NCI-H446 treated with DMSO at 0.1 percent for 48 hours (cell line): ENCODE data around the gene KCNH1.

Experiments used
- DNase-seq: peaks from one replicate; lab custom pipeline; 2025; lab: John Stamatoyannopoulos, UW

KCNH1 gene

GRCh38 chr1:210797422-210797821, 336.5 kb downstream of the KCNH1 start:
- DNase-seq, result no peak

DNA sequence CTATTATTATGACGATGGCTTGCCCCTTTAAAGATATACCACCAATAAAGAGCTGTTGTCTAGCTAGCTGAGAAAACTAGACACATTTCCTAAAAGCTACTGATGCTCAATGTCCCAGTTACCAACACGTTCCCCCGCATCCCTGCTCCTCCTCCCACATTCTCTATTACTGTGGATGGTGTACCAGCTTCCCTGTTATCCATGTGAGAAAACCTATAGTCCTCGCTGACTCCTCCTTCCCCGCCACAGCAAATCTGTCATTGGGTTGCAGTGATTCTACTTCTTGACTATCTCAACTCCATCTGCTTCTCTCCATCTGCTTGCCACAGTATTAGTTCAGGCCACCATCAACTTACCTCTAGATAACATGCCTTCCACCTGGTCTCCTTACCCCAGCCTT, 337.5 kb downstream of the KCNH1 start:
- DNase-seq, result no peak

- no peak for DNase-seq
These were observed 339.5 kb downstream of the KCNH1 start for GRCh38 chr1:210794445-210794844.

DNA sequence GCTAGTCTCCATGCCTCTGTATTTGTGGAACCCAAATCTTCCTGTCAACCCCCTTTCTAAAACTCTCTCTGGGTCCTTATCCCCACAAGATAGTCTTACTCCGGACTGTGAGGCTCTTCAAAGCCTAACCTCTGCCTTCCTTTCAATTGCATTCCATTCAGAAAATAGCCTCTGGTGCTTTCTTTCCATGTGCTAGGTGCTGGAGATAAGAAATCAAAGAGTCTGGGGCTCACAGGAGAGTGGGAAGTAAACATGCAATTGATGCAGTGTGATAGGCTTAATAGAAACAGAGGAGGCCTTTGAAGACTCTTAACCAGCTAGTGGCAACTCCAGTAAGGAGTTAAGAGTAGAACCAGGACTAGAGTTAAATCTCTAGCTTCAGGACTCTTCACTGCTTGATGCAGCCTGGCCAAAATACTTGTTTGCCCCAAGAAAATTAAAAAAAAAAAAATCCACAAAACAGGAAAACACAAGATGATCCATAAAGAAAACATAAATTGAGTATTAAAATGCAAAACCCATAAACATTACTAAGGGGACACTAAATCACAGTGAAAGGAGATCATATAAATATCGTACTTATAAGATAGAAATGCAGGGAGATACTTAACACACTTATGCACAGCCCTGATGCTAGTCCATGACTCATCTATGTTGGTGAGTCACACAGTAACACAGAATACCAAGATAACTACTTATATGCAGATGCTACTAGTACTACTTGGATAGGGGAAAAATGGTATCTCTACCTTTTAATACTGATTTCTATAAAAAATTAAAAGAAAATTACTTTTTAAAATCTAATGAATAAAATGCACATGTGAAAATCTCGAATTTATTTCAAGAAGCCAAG, 341.5 kb downstream of the KCNH1 start:
- DNase-seq, result no peak

- DNase-seq, result no peak
These were observed 343.8 kb downstream of the KCNH1 start for GRCh38 chr1:210790196-210790595.

- no peak for DNase-seq
These were observed 346.1 kb downstream of the KCNH1 start for GRCh38 chr1:210787800-210788199.

- no peak for DNase-seq
These were observed 347.4 kb downstream of the KCNH1 start for GRCh38 chr1:210786546-210786945.

GRCh38 chr1:210783925-210784324, 350.0 kb downstream of the KCNH1 start:
- no peak for DNase-seq

DNA sequence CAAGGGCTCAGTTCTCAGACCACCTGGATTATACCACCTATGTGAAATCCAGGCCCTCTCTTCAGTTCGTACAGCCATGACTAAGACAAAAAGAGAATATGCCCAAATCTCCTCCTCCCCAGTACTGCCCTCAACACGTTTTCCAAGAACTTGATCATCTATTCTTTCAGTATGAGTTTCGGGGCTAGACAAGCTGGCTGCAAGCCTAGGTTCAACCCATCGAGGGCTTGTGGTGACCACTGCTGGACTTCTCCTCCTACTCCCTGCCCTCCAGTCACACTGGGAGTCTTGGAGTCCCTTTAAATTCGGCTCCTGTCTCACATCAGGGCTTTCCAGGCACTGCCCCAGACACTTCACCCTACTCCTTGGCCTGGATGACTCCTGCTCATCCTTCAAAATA, 352.3 kb downstream of the KCNH1 start:
- no peak for DNase-seq

- no peak for DNase-seq
These were observed 354.7 kb downstream of the KCNH1 start for GRCh38 chr1:210779269-210779668.

DNA sequence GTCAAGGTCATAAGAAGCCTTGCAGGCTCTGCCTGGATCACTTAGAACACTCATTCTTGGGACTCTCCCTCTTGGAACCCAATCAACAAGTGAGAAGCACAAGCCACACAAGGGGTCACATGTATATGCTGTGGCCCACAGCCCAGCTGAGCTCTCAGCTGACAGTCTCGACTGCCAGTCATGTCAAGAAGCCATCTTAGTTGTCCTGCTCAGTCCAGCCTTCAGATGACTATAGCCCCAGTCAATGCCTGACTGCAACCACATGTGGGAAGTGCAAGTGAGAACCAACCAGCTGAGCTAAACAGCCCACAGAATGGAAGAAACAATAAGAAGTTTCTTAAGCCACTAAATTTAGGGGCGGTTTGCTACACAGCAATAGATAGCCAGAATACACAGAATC, 356.0 kb downstream of the KCNH1 start:
- DNase-seq, result no peak

DNA sequence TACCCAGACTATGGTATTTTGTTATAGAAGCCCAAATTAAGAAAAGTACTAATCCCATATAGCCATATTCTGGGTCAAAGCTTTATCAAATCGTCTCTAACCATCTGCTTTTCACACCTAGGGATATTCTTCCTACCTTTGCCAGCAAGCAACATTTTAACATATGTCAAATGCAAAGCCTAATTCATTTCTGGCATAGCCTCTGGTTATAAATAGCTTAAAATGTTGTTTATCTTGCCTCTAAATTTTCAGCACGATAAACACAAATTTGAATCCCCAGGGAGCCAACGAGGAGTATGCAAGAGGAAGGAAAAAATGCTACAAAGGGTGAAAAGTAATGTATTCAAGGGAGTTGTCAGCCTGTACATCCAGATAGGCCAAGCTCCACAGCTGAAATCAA, 357.2 kb downstream of the KCNH1 start:
- no peak for DNase-seq

- no peak for DNase-seq
These were observed 358.7 kb downstream of the KCNH1 start for GRCh38 chr1:210775289-210775688.

DNA sequence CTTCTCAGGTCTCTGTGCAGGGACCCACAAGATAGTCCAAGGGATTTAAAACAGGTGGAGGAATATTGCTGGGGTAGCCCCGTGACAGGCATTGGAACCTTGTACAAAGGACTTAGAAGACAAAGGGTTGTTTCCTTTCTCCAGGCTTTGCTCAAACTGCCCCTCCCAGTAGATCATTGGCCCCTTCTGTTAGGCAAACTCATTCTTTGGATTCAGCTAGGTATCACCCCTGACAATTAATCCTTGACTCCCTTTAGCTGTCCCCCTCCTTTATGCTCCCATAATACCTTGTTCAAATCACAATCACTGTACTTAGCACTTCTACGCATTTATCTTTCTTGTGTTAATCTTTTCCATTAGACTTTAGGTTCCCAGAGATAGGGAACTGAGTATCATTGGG, 360.5 kb downstream of the KCNH1 start:
- no peak for DNase-seq

- no peak for DNase-seq
These were observed 362.8 kb downstream of the KCNH1 start for GRCh38 chr1:210771131-210771530.

DNA sequence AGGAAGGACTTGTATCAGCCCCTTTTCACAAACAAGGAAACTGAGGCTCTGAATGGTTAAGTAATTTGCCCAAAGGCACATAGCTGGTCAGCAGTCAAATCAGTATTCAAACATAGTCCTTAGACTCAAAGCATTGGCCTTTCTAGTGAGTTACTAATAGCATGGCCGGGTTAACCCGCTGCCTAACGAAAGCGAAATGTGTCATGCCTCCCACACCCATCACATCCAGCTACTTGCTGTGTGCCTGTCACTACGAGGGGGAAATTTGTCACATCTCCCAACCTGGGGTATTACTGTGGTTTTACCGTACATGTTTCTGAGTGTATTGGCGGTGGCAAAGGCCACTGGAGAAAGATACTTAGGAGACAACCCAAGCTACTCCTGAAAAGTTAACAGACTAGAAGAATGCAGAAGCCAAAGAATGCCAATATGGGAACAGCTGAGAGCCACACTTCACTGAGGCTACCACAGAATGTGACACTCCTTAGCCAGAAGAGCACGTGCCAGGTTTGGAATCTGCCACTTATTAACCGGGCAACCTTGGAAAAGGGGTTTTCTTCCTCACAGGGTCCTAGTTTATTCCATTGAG, 363.5 kb downstream of the KCNH1 start:
- no peak for DNase-seq

DNA sequence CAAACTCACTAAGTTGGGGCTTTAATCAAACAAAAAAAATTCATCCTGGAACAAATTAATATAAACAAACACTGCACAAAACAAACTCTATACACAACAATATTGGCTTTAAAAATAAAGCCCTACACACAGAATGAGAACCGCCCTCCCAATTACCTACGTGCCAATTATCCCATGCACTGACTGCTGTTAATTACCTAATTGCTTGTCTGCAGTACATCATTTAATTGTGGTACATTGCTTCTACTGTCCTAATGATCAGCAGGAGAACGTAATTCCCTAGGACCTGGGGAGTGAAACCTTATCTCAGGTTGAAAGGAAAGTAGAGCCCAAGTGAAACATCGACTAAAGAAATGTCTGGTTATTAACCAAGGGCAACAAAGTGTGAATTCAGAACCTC, 364.5 kb downstream of the KCNH1 start:
- DNase-seq, result no peak

DNA sequence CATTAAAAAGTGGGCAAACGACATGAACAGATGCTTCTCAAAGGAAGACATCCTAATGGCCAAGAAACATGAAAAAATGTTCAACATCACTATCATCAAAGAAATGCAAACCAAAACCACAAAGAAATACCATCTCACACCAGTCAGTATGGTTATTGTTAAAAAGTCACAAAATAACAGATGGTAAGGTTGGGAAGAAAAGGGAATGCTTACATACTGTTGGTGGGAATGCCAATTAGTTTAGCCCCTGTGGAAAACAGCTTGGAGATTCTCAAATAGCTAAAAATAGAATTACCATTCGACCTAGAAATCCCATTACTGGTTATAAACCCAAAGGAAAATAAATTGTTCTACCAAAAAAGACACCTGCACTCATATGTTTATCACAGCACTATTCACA, 369.4 kb downstream of the KCNH1 start:
- DNase-seq, result no peak

DNA sequence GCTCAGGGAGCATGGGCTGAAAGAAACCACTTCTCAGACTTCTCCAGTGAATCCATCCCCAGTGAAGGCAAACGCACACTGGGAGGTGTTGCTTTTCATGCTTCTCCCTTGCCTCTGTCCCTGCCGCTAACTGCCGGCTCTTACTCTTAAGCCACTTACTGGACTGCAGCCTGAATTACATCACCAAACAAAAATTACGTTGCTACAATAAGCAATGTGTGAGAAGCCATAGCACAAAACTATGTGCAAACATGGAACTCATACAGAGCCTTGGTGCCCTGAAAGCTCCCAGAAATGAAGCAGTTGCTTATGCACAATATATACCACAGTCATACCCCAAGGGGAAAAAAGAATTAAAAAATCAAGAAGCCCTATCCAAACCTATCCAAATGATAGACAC, 375.2 kb downstream of the KCNH1 start:
- no peak for DNase-seq

DNA sequence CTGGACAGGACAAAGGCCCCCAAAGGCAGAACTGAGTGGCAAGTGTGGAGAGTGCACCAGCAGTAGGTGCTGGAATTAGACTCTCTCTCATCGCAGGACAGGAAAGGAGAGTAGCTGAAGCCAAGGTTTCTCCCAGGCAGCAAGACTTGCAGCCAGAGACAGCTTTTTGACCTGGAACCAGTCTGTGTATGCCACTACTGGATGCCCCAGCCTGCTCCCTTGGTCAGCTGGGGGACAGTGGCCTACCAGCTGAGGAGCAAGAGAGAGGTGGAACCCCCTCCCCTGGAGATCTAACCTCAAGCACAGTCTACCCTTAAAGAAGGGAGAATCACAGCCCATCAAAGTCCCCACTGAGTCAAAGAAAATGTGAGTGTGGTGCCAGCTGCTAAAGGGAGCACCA, 375.7 kb downstream of the KCNH1 start:
- DNase-seq, result no peak

- no peak for DNase-seq
These were observed 376.3 kb downstream of the KCNH1 start for GRCh38 chr1:210757677-210758076.

DNA sequence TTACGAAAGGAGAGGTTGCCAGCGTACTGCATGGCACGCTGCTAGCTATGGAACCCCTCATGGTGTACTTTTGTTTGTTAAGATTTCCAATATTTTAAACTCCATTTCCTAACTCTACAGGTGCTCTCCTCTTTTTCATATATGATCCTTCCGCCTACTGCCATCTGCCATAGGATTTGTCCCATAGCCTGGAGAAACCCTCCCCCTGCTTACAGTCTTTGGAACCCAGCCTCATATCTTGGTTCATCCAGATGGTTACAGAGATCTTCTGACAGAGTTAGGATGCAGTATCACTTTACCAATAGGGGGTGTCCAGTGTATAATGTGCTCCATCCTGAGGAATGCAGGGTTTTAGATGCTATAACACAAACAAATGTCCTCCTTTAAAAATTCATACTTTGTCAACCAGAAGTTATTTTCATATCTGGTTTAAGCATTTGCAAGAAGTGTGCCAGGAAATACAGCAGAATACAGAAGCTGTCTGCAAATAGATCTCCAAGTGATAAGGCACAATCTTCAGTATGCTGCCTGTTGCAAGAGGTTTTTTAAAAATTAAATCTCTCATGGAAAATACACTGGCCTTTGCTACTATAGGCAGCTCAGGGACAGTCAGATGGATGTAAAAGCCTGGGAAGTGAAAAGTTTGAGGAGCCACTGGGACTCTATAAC, 377.8 kb downstream of the KCNH1 start:
- no peak for DNase-seq
